ENCODE results near the gene CELF4.

The CELF4 gene

GRCh38 chr18:37460604-37461003 is 105.0 kb downstream of the CELF4 start:
- DNase-seq (ENCODE audit: low read depth) = peak; percentile 2
- TF ChIP-seq CTCF (conservative IDR thresholded peaks at IDR 0.05; ENCODE audit: control insufficient read depth, insufficient read depth, low read depth, low read length) = no peak
- H3K4me3 ChIP-seq (ENCODE audit: control insufficient read depth, low read depth, low read length) = no peak overlapping the region

- no peak for TF ChIP-seq CTCF (conservative IDR thresholded peaks at IDR 0.05; ENCODE audit: control insufficient read depth, insufficient read depth, low read depth, low read length)
- no peak overlapping the region for H3K4me3 ChIP-seq (ENCODE audit: control insufficient read depth, low read depth, low read length)
- DNase-seq (ENCODE audit: low read depth) = no peak
Measured at GRCh38 chr18:37458697-37459096, 106.9 kb downstream of the CELF4 start.

- no peak for DNase-seq (ENCODE audit: low read depth)
- TF ChIP-seq CTCF (conservative IDR thresholded peaks at IDR 0.05; ENCODE audit: control insufficient read depth, insufficient read depth, low read depth, low read length) = no peak
Measured at GRCh38 chr18:37457753-37458152, 107.8 kb downstream of the CELF4 start.

GRCh38 chr18:37457341-37457740 is 108.3 kb downstream of the CELF4 start:
- TF ChIP-seq CTCF (conservative IDR thresholded peaks at IDR 0.05; ENCODE audit: control insufficient read depth, insufficient read depth, low read depth, low read length) = no peak
- H3K4me3 ChIP-seq (ENCODE audit: control insufficient read depth, low read depth, low read length) = no peak overlapping the region
- DNase-seq (ENCODE audit: low read depth) = no peak

More at GRCh38 chr18:37457753-37458152, 107.8 kb downstream of the CELF4 start:
- H3K4me3 ChIP-seq (ENCODE audit: control insufficient read depth, low read depth, low read length) = no peak overlapping the region

GRCh38 chr18:37456873-37457272 is 108.7 kb downstream of the CELF4 start:
- DNase-seq (ENCODE audit: low read depth) = no peak
- no peak overlapping the region for H3K4me3 ChIP-seq (ENCODE audit: control insufficient read depth, low read depth, low read length)
- no peak for TF ChIP-seq CTCF (conservative IDR thresholded peaks at IDR 0.05; ENCODE audit: control insufficient read depth, insufficient read depth, low read depth, low read length)

- H3K4me3 ChIP-seq (ENCODE audit: control insufficient read depth, low read depth, low read length) = no peak overlapping the region
- TF ChIP-seq CTCF (conservative IDR thresholded peaks at IDR 0.05; ENCODE audit: control insufficient read depth, insufficient read depth, low read depth, low read length) = no peak
- no peak for DNase-seq (ENCODE audit: low read depth)
Measured at GRCh38 chr18:37456395-37456794, 109.2 kb downstream of the CELF4 start.

- H3K4me3 ChIP-seq (ENCODE audit: control insufficient read depth, low read depth, low read length) = no peak overlapping the region
- DNase-seq (ENCODE audit: low read depth) = no peak
Measured at GRCh38 chr18:37453752-37454151, 111.8 kb downstream of the CELF4 start.

More at GRCh38 chr18:37453752-37454151, 111.8 kb downstream of the CELF4 start:
- TF ChIP-seq CTCF (conservative IDR thresholded peaks at IDR 0.05; ENCODE audit: control insufficient read depth, insufficient read depth, low read depth, low read length) = no peak

Data from fibroblast of mammary gland (primary cell).